Measurements from ENCODE around the gene CXCR4. TPM values are rescaled to one million over a fixed set of nuclear protein-coding genes. Genes with fewer than 3 reads are reported as not detected.

The CXCR4 gene
- total and polyA plus RNA-seq, 2 experiments from 2014 or later, result 2.1 TPM

DNA sequence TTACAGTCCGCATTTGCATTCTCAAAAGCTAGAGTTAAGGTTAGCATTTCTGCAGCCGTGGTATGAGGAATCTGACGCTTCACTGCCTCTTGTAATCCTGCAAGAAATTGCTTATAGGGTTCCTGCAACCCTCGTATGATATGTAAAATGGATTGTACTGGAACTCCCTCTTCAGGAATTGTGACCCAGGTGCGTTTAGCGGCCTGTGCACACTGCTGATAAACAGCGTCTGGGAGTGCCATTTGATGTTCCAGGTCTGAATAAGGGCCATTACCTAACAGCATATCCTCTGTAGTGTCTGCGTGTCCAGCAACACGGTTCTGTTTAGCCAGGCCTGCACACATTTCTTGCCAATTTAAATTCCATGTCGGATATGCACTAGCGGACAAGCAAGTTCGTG lies 42.5 kb downstream of the CXCR4 start:
- Mint-ChIP-seq H3K36me3 (ENCODE audit: low read depth) (peaks cover 12% of the 10 kb centered on the region; the same call in 2 of the 3 replicates), H3K4me3 (no peak overlapping the region), H3K27me3 (ENCODE audit: insufficient read depth, low read depth, poor library complexity) (peaks cover 4% of the 10 kb centered on the region), H3K27ac (no peak overlapping the region), H3K9me3 (peaks cover 28% of the 10 kb centered on the region), H3K4me1 (peaks cover 7% of the 10 kb centered on the region; the same call in 2 of the 3 replicates)
- DNase-seq (ENCODE audit: low spot score) (no peak), ATAC-seq (no peak)
- Histone ChIP-seq H3K9me2 (ENCODE audit: insufficient read depth) (no peaks in the 10 kb centered on the region), H3K4me3 (no peak overlapping the region), H3K4me2 (no peak overlapping the region), H2AFZ (no peak overlapping the region), H3K27me3 (ENCODE audit: insufficient read depth) (no peaks in the 10 kb centered on the region), H3K27ac (ENCODE audit: low read depth) (no peak overlapping the region), H3K79me2 (replicated peaks; ENCODE audit: insufficient read depth) (no peaks in the 10 kb centered on the region), H3F3A (replicated peaks; ENCODE audit: low read depth) (no peaks in the 10 kb centered on the region), H4K20me1 (replicated peaks; ENCODE audit: insufficient read depth) (no peaks in the 10 kb centered on the region), H3K4me1 (ENCODE audit: insufficient read depth) (no peaks in the 10 kb centered on the region), H3K36me3 (ENCODE audit: insufficient read depth) (no peaks in the 10 kb centered on the region)
- TF ChIP-seq NANOG (IDR thresholded peaks at IDR 0.05; ENCODE audit: borderline replicate concordance), result no peak
- no peak for TF ChIP-seq STAT1 (IDR thresholded peaks at IDR 0.05; ENCODE audit: unreplicated experiment)
- no peak for TF ChIP-seq ZNF331 (CRISPR knock-in tag; IDR thresholded peaks at IDR 0.05; ENCODE audit: low read depth)
- TF ChIP-seq CTCF (conservative IDR thresholded peaks at IDR 0.05; ENCODE audit: low read depth in 2 of 2), result peak; percentile 15 to 38; a peak in 2 of 4 replicates

GRCh38 chr2:136072621-136073020 lies 45.3 kb downstream of the CXCR4 start:
- H3K4me1 ChIP-seq (ENCODE audit: insufficient read depth), result no peaks in the 10 kb centered on the region
- no peaks in the 10 kb centered on the region for H3K36me3 ChIP-seq (ENCODE audit: insufficient read depth)
- ATAC-seq (no peak), DNase-seq (ENCODE audit: low spot score) (no peak)
- H2AFZ ChIP-seq, result no peak overlapping the region
- H3K9me3 Mint-ChIP-seq, result peaks cover 28% of the 10 kb centered on the region
- peaks cover 4% of the 10 kb centered on the region for H3K27me3 Mint-ChIP-seq (ENCODE audit: insufficient read depth, low read depth, poor library complexity)
- H3K27me3 ChIP-seq (ENCODE audit: insufficient read depth), result no peaks in the 10 kb centered on the region
- no peak overlapping the region for H3K4me3 ChIP-seq
- no peak overlapping the region for H3K27ac Mint-ChIP-seq
- no peaks in the 10 kb centered on the region for H3K9me2 ChIP-seq (ENCODE audit: insufficient read depth)
- H3K36me3 Mint-ChIP-seq (ENCODE audit: low read depth), result peaks cover 12% of the 10 kb centered on the region; the same call in 2 of the 3 replicates
- no peak overlapping the region for H3K4me3 Mint-ChIP-seq
- H4K20me1 ChIP-seq (replicated peaks; ENCODE audit: insufficient read depth), result no peaks in the 10 kb centered on the region
- H3K27ac ChIP-seq (ENCODE audit: low read depth), result no peak overlapping the region
- no peaks in the 10 kb centered on the region for H3K79me2 ChIP-seq (replicated peaks; ENCODE audit: insufficient read depth)
- H3F3A ChIP-seq (replicated peaks; ENCODE audit: low read depth), result no peaks in the 10 kb centered on the region
- peaks cover 10% of the 10 kb centered on the region; the same call in 2 of the 3 replicates for H3K4me1 Mint-ChIP-seq
- no peak overlapping the region for H3K4me2 ChIP-seq
- no peak for TF ChIP-seq EZH2 (IDR thresholded peaks at IDR 0.05; ENCODE audit: low read depth, unreplicated experiment)
- no peak for TF ChIP-seq ZNF331 (CRISPR knock-in tag; IDR thresholded peaks at IDR 0.05; ENCODE audit: low read depth)
- no peak for TF ChIP-seq POLR2AphosphoS5 (IDR thresholded peaks at IDR 0.05; ENCODE audit: low read depth)
- TF ChIP-seq ZNF114 (CRISPR knock-in tag; IDR thresholded peaks at IDR 0.05), result no peak
- no peak for TF ChIP-seq CTCF (conservative IDR thresholded peaks at IDR 0.05; ENCODE audit: low read depth in 2 of 2)
- TF ChIP-seq CREB1 (CRISPR knock-in tag; IDR thresholded peaks at IDR 0.05; ENCODE audit: low read depth), result no peak
- TF ChIP-seq, protein P1, sequence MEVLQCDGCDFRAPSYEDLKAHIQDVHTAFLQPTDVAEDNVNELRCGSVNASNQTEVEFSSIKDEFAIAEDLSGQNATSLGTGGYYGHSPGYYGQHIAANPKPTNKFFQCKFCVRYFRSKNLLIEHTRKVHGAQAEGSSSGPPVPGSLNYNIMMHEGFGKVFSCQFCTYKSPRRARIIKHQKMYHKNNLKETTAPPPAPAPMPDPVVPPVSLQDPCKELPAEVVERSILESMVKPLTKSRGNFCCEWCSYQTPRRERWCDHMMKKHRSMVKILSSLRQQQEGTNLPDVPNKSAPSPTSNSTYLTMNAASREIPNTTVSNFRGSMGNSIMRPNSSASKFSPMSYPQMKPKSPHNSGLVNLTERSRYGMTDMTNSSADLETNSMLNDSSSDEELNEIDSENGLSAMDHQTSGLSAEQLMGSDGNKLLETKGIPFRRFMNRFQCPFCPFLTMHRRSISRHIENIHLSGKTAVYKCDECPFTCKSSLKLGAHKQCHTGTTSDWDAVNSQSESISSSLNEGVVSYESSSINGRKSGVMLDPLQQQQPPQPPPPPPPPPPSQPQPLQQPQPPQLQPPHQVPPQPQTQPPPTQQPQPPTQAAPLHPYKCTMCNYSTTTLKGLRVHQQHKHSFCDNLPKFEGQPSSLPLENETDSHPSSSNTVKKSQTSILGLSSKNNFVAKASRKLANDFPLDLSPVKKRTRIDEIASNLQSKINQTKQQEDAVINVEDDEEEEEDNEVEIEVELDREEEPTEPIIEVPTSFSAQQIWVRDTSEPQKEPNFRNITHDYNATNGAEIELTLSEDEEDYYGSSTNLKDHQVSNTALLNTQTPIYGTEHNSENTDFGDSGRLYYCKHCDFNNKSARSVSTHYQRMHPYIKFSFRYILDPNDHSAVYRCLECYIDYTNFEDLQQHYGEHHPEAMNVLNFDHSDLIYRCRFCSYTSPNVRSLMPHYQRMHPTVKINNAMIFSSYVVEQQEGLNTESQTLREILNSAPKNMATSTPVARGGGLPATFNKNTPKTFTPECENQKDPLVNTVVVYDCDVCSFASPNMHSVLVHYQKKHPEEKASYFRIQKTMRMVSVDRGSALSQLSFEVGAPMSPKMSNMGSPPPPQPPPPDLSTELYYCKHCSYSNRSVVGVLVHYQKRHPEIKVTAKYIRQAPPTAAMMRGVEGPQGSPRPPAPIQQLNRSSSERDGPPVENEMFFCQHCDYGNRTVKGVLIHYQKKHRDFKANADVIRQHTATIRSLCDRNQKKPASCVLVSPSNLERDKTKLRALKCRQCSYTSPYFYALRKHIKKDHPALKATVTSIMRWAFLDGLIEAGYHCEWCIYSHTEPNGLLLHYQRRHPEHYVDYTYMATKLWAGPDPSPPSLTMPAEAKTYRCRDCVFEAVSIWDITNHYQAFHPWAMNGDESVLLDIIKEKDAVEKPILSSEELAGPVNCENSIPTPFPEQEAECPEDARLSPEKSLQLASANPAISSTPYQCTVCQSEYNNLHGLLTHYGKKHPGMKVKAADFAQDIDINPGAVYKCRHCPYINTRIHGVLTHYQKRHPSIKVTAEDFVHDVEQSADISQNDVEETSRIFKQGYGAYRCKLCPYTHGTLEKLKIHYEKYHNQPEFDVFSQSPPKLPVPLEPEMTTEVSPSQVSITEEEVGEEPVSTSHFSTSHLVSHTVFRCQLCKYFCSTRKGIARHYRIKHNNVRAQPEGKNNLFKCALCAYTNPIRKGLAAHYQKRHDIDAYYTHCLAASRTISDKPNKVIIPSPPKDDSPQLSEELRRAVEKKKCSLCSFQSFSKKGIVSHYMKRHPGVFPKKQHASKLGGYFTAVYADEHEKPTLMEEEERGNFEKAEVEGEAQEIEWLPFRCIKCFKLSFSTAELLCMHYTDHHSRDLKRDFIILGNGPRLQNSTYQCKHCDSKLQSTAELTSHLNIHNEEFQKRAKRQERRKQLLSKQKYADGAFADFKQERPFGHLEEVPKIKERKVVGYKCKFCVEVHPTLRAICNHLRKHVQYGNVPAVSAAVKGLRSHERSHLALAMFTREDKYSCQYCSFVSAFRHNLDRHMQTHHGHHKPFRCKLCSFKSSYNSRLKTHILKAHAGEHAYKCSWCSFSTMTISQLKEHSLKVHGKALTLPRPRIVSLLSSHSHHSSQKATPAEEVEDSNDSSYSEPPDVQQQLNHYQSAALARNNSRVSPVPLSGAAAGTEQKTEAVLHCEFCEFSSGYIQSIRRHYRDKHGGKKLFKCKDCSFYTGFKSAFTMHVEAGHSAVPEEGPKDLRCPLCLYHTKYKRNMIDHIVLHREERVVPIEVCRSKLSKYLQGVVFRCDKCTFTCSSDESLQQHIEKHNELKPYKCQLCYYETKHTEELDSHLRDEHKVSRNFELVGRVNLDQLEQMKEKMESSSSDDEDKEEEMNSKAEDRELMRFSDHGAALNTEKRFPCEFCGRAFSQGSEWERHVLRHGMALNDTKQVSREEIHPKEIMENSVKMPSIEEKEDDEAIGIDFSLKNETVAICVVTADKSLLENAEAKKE (CRISPR knock-in tag; IDR thresholded peaks at IDR 0.05), result no peak
